Measurements from ENCODE around the gene SH2B3. TPM values are rescaled to one million over a fixed set of nuclear protein-coding genes. Genes with fewer than 3 reads are reported as not detected.

The SH2B3 gene
- total and polyA plus RNA-seq, 9 of the 15 experiments (the other 6 are each of a cell fraction or from before 2014, with no cell fraction given): 10.8 to 75.3 (median 37.4) TPM

DNA sequence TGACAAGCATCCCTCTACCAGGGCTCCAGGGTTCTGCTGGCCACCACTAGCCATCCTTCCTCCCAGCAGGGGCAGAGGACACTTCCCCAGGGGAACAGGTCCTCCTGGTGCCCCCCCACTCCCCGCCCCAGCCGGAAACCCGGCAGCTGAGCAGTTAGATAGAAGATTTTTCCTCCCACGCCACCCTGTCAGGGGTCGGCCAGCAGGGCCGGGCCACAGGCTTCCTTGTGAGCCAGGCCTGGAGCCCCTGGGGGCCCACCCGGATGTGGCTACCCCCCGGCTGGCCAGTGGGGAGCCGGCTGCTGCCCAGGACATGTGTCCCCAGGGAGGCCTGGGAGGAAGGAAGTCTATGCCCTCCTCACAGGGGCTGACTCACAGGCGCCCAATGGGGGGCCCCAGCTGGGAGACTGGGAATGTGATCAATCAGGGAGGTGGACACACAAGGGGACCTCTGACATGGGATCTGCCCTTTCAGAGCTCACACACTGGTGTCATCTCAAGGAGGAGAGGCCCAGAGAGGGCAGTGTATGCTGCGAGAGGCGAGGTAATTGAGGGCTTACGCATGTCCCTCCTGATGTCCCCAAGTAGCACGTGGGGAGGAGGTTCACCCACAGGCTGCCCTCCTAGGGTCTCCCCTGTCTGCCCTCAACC is 4.2 kb downstream of the SH2B3 start (continued):
- TF ChIP-seq CHD4 (IDR thresholded peaks at IDR 0.05; ENCODE audit: insufficient read depth, insufficient replicate concordance, low read depth, low read length, poor library complexity, severe bottlenecking) (no peak), DPF2 (IDR thresholded peaks at IDR 0.05) (peak; percentile 70), SMAD1 (IDR thresholded peaks at IDR 0.05; ENCODE audit: low read depth, low read length, partially characterized antibody) (no peak), SIX5 (IDR thresholded peaks at IDR 0.05; ENCODE audit: borderline replicate concordance in 1 of 2, insufficient read depth in 1 of 2, low read depth in 1 of 2, low read length in 2 of 2) (no peak), MCM2 (IDR thresholded peaks at IDR 0.05; ENCODE audit: low read depth) (no peak), NR4A1 (CRISPR knock-in tag; IDR thresholded peaks at IDR 0.05) (no peak), NR4A1 (tag; IDR thresholded peaks at IDR 0.05) (no peak), NFE2L1 (tag; IDR thresholded peaks at IDR 0.05; ENCODE audit: borderline replicate concordance, low read depth) (no peak), ZNF444 (CRISPR knock-in tag; IDR thresholded peaks at IDR 0.05) (no peak), KDM5B (IDR thresholded peaks at IDR 0.05; ENCODE audit: insufficient replicate concordance, low read depth, low read length) (no peak), STAT5B (CRISPR knock-in tag; IDR thresholded peaks at IDR 0.05) (no peak), HDAC8 (tag; IDR thresholded peaks at IDR 0.05) (no peak), E2F1 (CRISPR knock-in tag; IDR thresholded peaks at IDR 0.05) (no peak), HDAC6 (IDR thresholded peaks at IDR 0.05; ENCODE audit: low read depth, low read length) (no peak), SNIP1 (IDR thresholded peaks at IDR 0.05; ENCODE audit: low read depth) (no peak), SMC3 (conservative IDR thresholded peaks at IDR 0.05; ENCODE audit: insufficient read depth, low read depth, low read length) (no peak), MEF2A (IDR thresholded peaks at IDR 0.05; ENCODE audit: control insufficient read depth, low read depth, low read length) (no peak), NCOR1 (IDR thresholded peaks at IDR 0.05) (peak; percentile 73), MTA3 (IDR thresholded peaks at IDR 0.05; ENCODE audit: borderline replicate concordance) (no peak), NFYB (IDR thresholded peaks at IDR 0.05; ENCODE audit: extremely low read depth, insufficient read length) (no peak)
- TF ChIP-seq, protein P1, sequence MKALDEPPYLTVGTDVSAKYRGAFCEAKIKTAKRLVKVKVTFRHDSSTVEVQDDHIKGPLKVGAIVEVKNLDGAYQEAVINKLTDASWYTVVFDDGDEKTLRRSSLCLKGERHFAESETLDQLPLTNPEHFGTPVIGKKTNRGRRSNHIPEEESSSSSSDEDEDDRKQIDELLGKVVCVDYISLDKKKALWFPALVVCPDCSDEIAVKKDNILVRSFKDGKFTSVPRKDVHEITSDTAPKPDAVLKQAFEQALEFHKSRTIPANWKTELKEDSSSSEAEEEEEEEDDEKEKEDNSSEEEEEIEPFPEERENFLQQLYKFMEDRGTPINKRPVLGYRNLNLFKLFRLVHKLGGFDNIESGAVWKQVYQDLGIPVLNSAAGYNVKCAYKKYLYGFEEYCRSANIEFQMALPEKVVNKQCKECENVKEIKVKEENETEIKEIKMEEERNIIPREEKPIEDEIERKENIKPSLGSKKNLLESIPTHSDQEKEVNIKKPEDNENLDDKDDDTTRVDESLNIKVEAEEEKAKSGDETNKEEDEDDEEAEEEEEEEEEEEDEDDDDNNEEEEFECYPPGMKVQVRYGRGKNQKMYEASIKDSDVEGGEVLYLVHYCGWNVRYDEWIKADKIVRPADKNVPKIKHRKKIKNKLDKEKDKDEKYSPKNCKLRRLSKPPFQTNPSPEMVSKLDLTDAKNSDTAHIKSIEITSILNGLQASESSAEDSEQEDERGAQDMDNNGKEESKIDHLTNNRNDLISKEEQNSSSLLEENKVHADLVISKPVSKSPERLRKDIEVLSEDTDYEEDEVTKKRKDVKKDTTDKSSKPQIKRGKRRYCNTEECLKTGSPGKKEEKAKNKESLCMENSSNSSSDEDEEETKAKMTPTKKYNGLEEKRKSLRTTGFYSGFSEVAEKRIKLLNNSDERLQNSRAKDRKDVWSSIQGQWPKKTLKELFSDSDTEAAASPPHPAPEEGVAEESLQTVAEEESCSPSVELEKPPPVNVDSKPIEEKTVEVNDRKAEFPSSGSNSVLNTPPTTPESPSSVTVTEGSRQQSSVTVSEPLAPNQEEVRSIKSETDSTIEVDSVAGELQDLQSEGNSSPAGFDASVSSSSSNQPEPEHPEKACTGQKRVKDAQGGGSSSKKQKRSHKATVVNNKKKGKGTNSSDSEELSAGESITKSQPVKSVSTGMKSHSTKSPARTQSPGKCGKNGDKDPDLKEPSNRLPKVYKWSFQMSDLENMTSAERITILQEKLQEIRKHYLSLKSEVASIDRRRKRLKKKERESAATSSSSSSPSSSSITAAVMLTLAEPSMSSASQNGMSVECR (CRISPR knock-in tag; IDR thresholded peaks at IDR 0.05): peak; percentile 27; the same call in 1 of the 2 replicates
